Esophagus squamous epithelium (tissue), 4 donors: ENCODE results near the gene ELOVL2.

Source experiments
- POLR2A ChIP-seq, 4 donors: fragments of 450-650 bp; IDR thresholded peaks; one replicate each; pipeline ENCODE4 v1.6.1; 2017; ENCODE audit warnings: antibody characterized with exemption in 4 of 4, mild to moderate bottlenecking in 4 of 4, moderate library complexity in 3 of 4
- TF ChIP-seq, protein P1 (sequence below), 6 experiments: fragments of 450-650 bp in 4 of 6; fragments of 200-600 bp in 2 of 6; sonication (generic) in 2 of 6; IDR thresholded peaks; one replicate each; pipeline ENCODE4 v1.5.1; 2016 to 2019; ENCODE audit warnings: antibody characterized with exemption in 6 of 6, mild to moderate bottlenecking in 4 of 6, moderate library complexity in 4 of 6

GRCh38 chr6:11016452-11016851, 27.7 kb downstream of the ELOVL2 start:
- TF ChIP-seq, protein P1, sequence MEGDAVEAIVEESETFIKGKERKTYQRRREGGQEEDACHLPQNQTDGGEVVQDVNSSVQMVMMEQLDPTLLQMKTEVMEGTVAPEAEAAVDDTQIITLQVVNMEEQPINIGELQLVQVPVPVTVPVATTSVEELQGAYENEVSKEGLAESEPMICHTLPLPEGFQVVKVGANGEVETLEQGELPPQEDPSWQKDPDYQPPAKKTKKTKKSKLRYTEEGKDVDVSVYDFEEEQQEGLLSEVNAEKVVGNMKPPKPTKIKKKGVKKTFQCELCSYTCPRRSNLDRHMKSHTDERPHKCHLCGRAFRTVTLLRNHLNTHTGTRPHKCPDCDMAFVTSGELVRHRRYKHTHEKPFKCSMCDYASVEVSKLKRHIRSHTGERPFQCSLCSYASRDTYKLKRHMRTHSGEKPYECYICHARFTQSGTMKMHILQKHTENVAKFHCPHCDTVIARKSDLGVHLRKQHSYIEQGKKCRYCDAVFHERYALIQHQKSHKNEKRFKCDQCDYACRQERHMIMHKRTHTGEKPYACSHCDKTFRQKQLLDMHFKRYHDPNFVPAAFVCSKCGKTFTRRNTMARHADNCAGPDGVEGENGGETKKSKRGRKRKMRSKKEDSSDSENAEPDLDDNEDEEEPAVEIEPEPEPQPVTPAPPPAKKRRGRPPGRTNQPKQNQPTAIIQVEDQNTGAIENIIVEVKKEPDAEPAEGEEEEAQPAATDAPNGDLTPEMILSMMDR (IDR thresholded peaks at IDR 0.05) = no peak
- TF ChIP-seq POLR2A (IDR thresholded peaks at IDR 0.05) = no peak
